ENCODE results near the gene RTRAF. TPM values are rescaled to one million over a fixed set of nuclear protein-coding genes. Genes with fewer than 3 reads are reported as not detected.

Gene RTRAF
- total RNA-seq, 1 donor from 2014 or later: 185 TPM

- Mint-ChIP-seq H3K27ac (ENCODE audit: unreplicated experiment) (no peak overlapping the region), H3K4me1 (ENCODE audit: unreplicated experiment) (peaks cover 32% of the 10 kb centered on the region)
- no peak for DNase-seq (ENCODE audit: extremely low spot score, unreplicated experiment)
Measured at GRCh38 chr14:52042371-52043289, 53.3 kb downstream of the RTRAF start.

GRCh38 chr14:52043690-52044089, 54.3 kb downstream of the RTRAF start:
- TF ChIP-seq CTCF (IDR thresholded peaks at IDR 0.05): peak; percentile 58
- peaks cover 39% of the 10 kb centered on the region for H3K4me1 Mint-ChIP-seq (ENCODE audit: unreplicated experiment)

More at GRCh38 chr14:52042371-52043289, 53.3 kb downstream of the RTRAF start:
- Mint-ChIP-seq H3K27me3 (ENCODE audit: unreplicated experiment) (no peaks in the 10 kb centered on the region), H3K36me3 (ENCODE audit: unreplicated experiment) (peaks cover 33% of the 10 kb centered on the region), H3K9me3 (ENCODE audit: unreplicated experiment) (no peaks in the 10 kb centered on the region), H3K4me3 (ENCODE audit: unreplicated experiment) (no peak overlapping the region)
- TF ChIP-seq CTCF (IDR thresholded peaks at IDR 0.05): no peak

GRCh38 chr14:52044791-52045522, 55.6 kb downstream of the RTRAF start:
- Mint-ChIP-seq H3K4me3 (ENCODE audit: unreplicated experiment) (no peak overlapping the region), H3K36me3 (ENCODE audit: unreplicated experiment) (peaks cover 19% of the 10 kb centered on the region), H3K9me3 (ENCODE audit: unreplicated experiment) (no peaks in the 10 kb centered on the region), H3K27ac (ENCODE audit: unreplicated experiment) (peak overlapping the region; percentile 78), H3K4me1 (ENCODE audit: unreplicated experiment) (peaks cover 49% of the 10 kb centered on the region), H3K27me3 (ENCODE audit: unreplicated experiment) (no peaks in the 10 kb centered on the region)
- DNase-seq (ENCODE audit: extremely low spot score, unreplicated experiment): no peak
- no peak for TF ChIP-seq CTCF (IDR thresholded peaks at IDR 0.05)

More at GRCh38 chr14:52043690-52044089, 54.3 kb downstream of the RTRAF start:
- Mint-ChIP-seq H3K9me3 (ENCODE audit: unreplicated experiment) (no peaks in the 10 kb centered on the region), H3K27me3 (ENCODE audit: unreplicated experiment) (no peaks in the 10 kb centered on the region), H3K36me3 (ENCODE audit: unreplicated experiment) (peaks cover 27% of the 10 kb centered on the region), H3K4me3 (ENCODE audit: unreplicated experiment) (no peak overlapping the region), H3K27ac (ENCODE audit: unreplicated experiment) (peak overlapping the region; percentile 48)
- no peak for DNase-seq (ENCODE audit: extremely low spot score, unreplicated experiment)

- H3K27me3 Mint-ChIP-seq (ENCODE audit: unreplicated experiment): no peaks in the 10 kb centered on the region
- DNase-seq (ENCODE audit: extremely low spot score, unreplicated experiment): no peak
- no peak overlapping the region for H3K4me3 Mint-ChIP-seq (ENCODE audit: unreplicated experiment)
- H3K9me3 Mint-ChIP-seq (ENCODE audit: unreplicated experiment): no peaks in the 10 kb centered on the region
- peaks cover 63% of the 10 kb centered on the region for H3K4me1 Mint-ChIP-seq (ENCODE audit: unreplicated experiment)
- TF ChIP-seq CTCF (IDR thresholded peaks at IDR 0.05): no peak
- no peak overlapping the region for H3K27ac Mint-ChIP-seq (ENCODE audit: unreplicated experiment)
- H3K36me3 Mint-ChIP-seq (ENCODE audit: unreplicated experiment): peaks cover 7% of the 10 kb centered on the region
Measured at GRCh38 chr14:52046376-52046917, 57.1 kb downstream of the RTRAF start.

Data from osteocyte (in vitro differentiated cells).